ENCODE data around the gene MAML3. TPM values are rescaled to one million over a fixed set of nuclear protein-coding genes. Genes with fewer than 3 reads are reported as not detected.

The MAML3 gene
- total and polyA plus RNA-seq, 8 donors = 1.7 to 20.3 (median 8.4) TPM

DNA sequence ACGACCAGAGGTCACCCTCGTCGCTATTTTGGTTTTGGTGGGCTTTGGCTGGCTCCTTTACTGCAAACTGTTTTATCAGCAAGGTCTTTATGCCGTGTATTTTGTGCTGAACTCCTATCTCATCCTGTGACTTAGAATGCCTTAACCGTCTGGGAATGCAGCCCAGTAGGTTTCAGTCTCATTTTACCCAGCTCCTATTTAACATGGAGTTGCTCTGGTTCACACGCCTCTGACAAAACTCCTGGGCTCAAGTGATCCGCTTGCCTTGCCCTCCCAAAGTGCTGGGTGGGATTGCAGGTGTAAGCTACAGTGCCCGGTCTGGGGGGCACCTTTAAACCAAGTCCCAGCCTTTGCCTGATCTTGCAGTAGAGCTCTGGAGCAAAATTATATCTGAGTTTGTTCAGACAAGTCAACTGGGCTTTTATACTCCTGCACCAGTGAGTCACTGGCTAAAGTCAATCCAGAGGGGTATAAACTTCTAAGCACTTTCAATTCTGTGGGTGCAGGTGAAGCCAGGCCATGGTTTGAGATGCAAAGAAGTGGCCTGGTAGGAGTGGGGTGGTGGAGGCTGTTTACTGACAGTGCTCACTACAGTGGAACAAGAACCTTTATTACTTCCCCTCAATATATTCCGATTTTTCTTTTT lies 438.1 kb downstream of the MAML3 start:
- WGBS, 5 donors = 55 to 69% (median 62%) methylated on average over 9 of the region's 9 CpGs
- TF ChIP-seq POLR2A (IDR thresholded peaks at IDR 0.05) = no peak
- no peak for DNase-seq
- no peaks in the 10 kb centered on the region for H3K27me3 ChIP-seq
- intact Hi-C loops (cut with DNase I; ENCODE audit: low total_unique reads) = no loop called here
- H3K4me3 ChIP-seq = no peak overlapping the region
- no peaks in the 10 kb centered on the region for H3K9me3 ChIP-seq
- H3K4me1 ChIP-seq = peaks cover 0 to 30% (median 5%) of the 10 kb centered on the region in 4 donors
- peaks cover 0 to 38% (median 31%) of the 10 kb centered on the region in 4 donors for H3K36me3 ChIP-seq
- no peak overlapping the region for H3K27ac ChIP-seq

DNA sequence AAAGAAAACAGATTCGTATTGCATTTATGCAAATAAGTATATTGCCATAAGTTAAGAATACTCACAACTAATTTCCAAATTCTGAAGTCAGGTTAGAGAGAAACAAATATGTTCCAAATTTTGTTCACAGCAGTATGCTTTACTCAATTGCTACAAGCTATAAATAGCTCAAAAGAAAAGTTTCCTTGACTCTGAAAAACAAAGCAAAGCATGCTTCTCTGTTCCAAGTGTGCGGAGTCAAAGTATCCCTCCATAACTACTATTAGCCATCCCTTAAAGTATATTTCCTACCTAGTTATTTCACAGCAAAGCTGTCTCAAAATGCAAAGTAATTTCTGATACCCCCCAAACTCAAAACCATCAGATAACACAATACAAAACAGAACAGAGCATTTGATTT lies 441.1 kb downstream of the MAML3 start:
- peaks cover 0 to 30% (median 5%) of the 10 kb centered on the region in 4 donors for H3K4me1 ChIP-seq
- intact Hi-C loops (cut with DNase I; ENCODE audit: low total_unique reads) = no loop called here
- H3K4me3 ChIP-seq = no peak overlapping the region
- TF ChIP-seq, protein P1, sequence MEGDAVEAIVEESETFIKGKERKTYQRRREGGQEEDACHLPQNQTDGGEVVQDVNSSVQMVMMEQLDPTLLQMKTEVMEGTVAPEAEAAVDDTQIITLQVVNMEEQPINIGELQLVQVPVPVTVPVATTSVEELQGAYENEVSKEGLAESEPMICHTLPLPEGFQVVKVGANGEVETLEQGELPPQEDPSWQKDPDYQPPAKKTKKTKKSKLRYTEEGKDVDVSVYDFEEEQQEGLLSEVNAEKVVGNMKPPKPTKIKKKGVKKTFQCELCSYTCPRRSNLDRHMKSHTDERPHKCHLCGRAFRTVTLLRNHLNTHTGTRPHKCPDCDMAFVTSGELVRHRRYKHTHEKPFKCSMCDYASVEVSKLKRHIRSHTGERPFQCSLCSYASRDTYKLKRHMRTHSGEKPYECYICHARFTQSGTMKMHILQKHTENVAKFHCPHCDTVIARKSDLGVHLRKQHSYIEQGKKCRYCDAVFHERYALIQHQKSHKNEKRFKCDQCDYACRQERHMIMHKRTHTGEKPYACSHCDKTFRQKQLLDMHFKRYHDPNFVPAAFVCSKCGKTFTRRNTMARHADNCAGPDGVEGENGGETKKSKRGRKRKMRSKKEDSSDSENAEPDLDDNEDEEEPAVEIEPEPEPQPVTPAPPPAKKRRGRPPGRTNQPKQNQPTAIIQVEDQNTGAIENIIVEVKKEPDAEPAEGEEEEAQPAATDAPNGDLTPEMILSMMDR (IDR thresholded peaks at IDR 0.05) = no peak
- no peak for TF ChIP-seq EP300 (IDR thresholded peaks at IDR 0.05)
- no peak for TF ChIP-seq POLR2AphosphoS5 (IDR thresholded peaks at IDR 0.05)
- TF ChIP-seq POLR2A (IDR thresholded peaks at IDR 0.05) = no peak
- no peaks in the 10 kb centered on the region for H3K27me3 ChIP-seq
- H3K36me3 ChIP-seq = peaks cover 0 to 15% (median 11%) of the 10 kb centered on the region in 4 donors
- no peaks in the 10 kb centered on the region for H3K9me3 ChIP-seq
- DNase-seq = no peak
- H3K27ac ChIP-seq = peak overlapping the region in 1 of 5 donors; percentile 58
- 81 to 93% (median 84%) methylated on average over 2 of the region's 2 CpGs for WGBS, 5 donors

DNA sequence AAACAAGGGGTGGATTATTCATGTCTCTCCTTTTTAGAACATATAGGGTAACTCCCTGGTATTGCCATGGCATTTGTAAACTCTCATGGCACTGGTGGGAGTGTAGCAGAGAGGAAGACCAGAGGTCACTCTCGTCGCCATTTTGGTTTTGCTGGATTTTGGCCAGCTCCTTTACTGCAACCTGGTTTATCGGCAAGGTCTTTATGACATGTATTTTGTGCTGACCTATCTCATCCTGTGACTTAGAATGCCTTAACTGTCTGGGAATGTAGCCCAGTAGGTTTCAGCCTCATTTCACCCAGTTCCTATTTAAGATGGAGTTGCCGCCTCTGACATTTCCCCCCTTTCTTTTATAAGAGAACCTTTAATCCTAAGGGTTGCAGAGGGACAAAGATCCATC lies 442.5 kb downstream of the MAML3 start:
- no peak overlapping the region for H3K27ac ChIP-seq

DNA sequence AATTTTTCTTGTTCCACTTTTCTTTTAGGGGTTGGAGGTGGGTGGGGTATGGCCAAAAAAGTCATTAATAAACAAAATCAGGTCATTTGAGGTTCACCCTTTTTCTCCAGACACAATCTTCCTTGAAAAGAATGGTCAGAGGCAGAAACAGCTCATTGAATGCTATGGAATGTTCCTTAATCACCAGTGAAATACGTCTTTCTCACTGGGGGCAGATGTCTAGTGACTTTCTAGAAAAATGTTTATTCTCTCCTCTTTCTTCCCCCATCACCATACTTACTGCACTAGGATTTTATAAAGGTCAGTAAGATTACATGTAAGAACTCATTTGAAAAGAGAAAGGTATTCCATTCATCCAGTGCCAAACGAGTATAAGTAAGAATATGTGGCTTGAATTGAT lies 443.9 kb downstream of the MAML3 start:
- DNase-seq = no peak
- TF ChIP-seq POLR2AphosphoS5 (IDR thresholded peaks at IDR 0.05) (no peak), EP300 (IDR thresholded peaks at IDR 0.05) (no peak), POLR2A (IDR thresholded peaks at IDR 0.05) (no peak)
- TF ChIP-seq, protein P1 (IDR thresholded peaks at IDR 0.05) = no peak
- no peak overlapping the region for H3K27ac ChIP-seq
- no peaks in the 10 kb centered on the region for H3K9me3 ChIP-seq
- no peak overlapping the region for H3K4me3 ChIP-seq
- intact Hi-C loops (cut with DNase I; ENCODE audit: low total_unique reads) = no loop called here
- H3K36me3 ChIP-seq = peaks cover 0 to 22% (median 16%) of the 10 kb centered on the region in 4 donors
- peaks cover 0 to 22% (median 0%) of the 10 kb centered on the region in 4 donors for H3K4me1 ChIP-seq
- 71 to 84% (median 79%) methylated on average over 2 of the region's 2 CpGs for WGBS, 5 donors
- no peaks in the 10 kb centered on the region for H3K27me3 ChIP-seq

More for the DNA sequence above, 442.5 kb downstream of the MAML3 start:
- 77 to 94% (median 85%) methylated on average over 4 of the region's 4 CpGs for WGBS, 5 donors
- peaks cover 0 to 8% (median 3%) of the 10 kb centered on the region in 4 donors for H3K36me3 ChIP-seq
- no peak for DNase-seq
- intact Hi-C loops (cut with DNase I; ENCODE audit: low total_unique reads) = no loop called here
- no peak overlapping the region for H3K4me3 ChIP-seq
- no peaks in the 10 kb centered on the region for H3K9me3 ChIP-seq
- no peaks in the 10 kb centered on the region for H3K27me3 ChIP-seq
- TF ChIP-seq EP300 (IDR thresholded peaks at IDR 0.05) (no peak), POLR2A (IDR thresholded peaks at IDR 0.05) (no peak)
- peaks cover 0 to 30% (median 5%) of the 10 kb centered on the region in 4 donors for H3K4me1 ChIP-seq

DNA sequence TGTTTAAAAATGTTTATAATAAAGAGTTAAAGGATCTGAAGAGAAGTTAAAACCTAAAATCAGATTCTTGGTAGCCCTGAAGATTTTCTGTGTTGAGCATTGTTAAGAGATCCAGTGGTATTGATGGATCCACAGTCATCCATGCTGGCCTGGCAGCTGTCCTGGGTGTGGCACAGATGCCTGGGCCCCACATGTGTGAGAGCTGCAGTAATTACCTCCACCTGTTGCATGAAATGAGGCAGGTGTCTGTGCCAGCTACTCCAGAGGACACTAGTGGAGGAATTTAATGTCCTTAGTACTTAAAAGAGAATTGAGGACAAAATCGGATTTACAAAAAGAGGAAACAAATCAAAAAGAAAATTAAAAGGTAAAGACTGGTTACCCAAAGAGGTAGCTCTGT lies 444.3 kb downstream of the MAML3 start:
- Histone ChIP-seq H3K36me3 (peaks cover 0 to 22% (median 20%) of the 10 kb centered on the region in 4 donors), H3K27ac (no peak overlapping the region), H3K4me1 (peaks cover 0 to 22% (median 0%) of the 10 kb centered on the region in 4 donors), H3K9me3 (no peaks in the 10 kb centered on the region), H3K27me3 (no peaks in the 10 kb centered on the region), H3K4me3 (no peak overlapping the region)
- no peak for DNase-seq
- 35 to 96% (median 83%) methylated on average over 1 of the region's 1 CpG for WGBS, 5 donors
- intact Hi-C loops (cut with DNase I; ENCODE audit: low total_unique reads) = no loop called here
- TF ChIP-seq POLR2AphosphoS5 (IDR thresholded peaks at IDR 0.05) = no peak
- no peak for TF ChIP-seq EP300 (IDR thresholded peaks at IDR 0.05)
- no peak for TF ChIP-seq POLR2A (IDR thresholded peaks at IDR 0.05)
- TF ChIP-seq, protein P1 (IDR thresholded peaks at IDR 0.05) = no peak
